GM12801 (cell line): ENCODE results near the gene IQCE.

Experiments
- CTCF ChIP-seq: IDR thresholded peaks from one replicate; pipeline ENCODE4 v1.5.1; 2011; ENCODE audit warnings: control low read depth; ENCODE audit not compliant: insufficient read length; ENCODE audit errors: extremely low read depth

Gene IQCE

GRCh38 chr7:2555121-2556052, 3.4 kb upstream of the IQCE start, which contains the start of gene BRAT1:
Gene BRAT1 (minus strand): TSS chr7:2555524. CDS start chr7:2554431, 1,093 bp downstream.
- TF ChIP-seq CTCF: no peak

DNA sequence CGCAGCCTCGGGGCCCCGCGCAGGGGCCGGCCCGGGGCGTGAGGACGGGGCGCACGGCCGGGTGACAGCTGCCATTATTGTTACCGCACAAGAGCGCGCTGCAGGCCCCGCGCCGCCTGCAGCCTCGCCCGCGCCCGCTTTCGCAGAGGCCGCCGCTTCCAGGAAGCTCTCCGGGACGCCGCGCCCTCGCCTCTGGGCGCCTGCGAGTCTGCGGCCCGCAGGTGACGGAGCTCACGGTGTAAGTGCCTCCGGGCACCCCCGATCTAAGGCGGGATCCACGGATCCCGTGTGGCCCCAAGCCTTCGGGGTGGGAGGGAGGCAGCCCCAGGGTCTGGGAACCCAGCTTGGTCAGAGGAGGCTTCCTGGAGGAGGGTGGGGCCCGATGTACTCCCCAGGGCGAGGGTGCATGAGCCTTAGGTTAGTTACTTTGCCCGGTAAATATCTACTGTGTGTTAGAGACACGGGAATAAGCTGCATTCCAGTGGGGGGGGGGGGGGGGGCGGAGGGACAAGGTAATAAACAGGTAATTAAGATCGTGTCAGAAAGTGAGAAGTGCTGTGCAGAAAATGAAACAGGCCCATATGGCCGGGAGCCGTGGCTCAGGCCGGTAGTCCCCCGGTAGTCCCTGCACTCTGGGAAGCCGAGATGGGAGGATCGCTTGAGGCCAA, 638 bp downstream of the IQCE start:
- TF ChIP-seq CTCF: no peak

DNA sequence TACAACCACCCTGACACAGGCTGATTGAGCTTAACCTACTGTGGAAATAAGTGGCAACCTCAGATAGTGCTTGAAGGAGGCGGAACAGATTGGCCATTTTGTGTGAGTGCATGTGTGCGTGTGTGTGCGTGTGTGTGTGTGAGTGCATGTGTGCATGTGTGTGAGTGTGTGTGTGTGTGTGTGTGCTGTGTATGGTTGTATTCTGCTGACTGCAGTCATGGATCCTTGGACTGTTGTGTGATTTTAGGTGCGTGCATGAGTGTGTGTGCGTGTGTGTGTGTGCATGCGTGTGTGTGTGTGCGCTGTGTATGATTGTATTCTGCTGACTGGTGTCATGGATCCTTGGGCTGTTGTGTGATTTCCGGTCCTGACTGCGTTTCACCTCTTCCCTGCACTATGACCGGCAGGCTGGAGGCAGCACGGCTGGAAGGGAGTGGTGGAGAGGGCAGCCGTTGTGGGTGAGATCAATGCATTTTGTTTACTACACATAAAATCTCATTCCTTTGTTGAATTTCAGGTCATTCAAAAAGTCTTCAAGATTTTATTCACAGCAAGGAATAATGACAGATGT, 6.3 kb downstream of the IQCE start:
- no peak for TF ChIP-seq CTCF

DNA sequence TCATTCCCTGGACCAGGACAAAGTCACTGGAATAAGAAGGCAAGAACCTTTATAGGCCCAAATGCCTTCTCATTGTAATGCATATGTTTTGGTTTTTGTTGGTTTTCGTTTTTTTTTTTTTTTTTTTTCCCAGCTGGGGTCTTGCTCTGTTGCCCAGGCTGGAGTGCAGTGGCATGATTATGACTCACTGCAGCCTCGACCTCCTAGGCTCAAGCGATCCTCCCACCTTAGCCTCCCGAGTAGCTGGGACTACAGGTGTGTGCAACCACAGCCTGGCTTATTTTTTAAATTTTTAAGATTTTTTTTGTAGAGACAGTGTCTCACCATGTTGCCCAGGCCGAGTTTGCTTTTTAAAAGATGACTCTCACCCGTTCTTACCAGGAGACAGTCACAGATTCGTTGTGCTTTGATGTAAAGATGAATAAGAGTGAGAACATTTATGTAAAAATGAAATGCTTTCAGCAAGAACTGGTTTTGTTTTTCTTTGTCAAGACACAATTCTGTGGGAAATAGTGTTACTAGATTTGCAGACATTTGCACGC, 7.6 kb downstream of the IQCE start:
- no peak for TF ChIP-seq CTCF

DNA sequence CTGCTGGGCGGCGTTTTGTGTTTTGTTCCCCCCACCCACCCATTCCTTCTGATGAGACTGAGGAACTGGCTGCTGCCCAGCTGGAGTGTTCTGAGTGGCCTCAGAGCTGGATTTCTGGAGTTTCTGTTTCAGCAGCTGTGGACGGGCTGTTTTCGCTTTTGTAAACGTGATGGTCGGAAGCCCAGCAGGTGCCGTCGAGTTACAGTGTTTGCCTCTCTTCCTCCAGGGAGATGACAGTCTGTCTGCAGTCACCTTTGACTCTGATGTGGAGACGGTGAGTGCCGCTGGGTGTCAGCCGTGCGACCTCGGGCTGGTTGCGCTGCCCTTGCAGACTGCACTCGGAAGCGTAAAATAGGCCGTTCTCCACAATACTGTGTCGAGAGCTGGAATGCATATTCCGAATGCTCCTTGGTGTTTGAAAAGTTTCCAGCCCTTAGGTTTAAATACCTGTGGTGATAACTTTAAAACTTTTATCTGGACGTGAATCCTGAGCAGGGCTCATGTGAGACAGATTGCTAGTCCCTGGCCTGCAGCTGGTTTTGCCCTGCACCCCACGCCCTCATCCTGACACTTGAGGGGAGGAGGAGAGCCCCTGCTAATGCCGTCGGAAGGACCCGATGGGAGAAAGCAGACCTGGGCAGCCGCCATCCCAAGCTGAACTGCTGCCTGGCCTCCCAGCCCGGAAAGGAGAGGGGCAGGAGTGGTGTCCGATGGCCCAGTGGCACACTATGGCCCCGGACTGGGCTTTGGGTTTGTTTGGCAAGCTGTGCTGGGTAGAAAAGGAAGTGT, 8.3 kb downstream of the IQCE start:
- TF ChIP-seq CTCF: no peak

DNA sequence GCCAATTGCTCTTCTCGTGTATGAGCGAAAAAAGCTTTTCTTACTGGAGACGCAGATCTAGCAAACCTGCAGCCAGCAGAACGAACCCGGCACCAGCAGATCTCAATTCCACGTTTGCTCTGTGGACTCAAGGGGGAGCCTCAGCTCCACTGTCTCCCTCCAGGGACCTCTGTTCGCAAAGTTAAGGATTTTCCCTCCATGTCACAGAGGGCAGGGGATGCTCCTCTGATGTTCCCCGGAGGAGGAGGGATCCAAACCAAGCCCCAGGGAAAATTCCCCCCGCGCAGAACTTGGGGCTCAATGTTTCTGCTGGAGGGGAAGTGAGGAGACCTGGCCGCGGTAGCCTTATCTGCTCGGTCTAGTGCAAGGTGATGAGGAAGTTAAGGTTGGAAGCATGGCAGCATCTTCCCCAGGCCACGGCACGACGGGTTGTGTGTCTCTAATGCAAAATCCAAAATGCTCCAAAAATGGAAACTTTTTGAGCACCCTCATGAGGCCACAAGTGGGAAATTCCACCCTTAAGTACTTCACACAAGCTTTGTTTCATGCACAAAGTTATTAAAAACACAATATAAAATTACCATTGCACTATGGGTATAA, 9.0 kb downstream of the IQCE start:
- TF ChIP-seq CTCF: no peak
